HCT116 (cell line): ENCODE results near the gene SYNE2. TPM values are rescaled to one million over a fixed set of nuclear protein-coding genes. Genes with fewer than 3 reads are reported as not detected.

Experiments
- ATAC-seq: fragments of 200-7000 bp; cut with Tn5 transposase; 2 replicates; pipeline ENCODE4 v1.9.1; 2020; ENCODE audit warnings: mild to moderate bottlenecking, moderate library complexity
- BruUV-seq: library from RNA; stranded (reverse); fragments of 400-500 nt; replicated peaks from 2 replicates; lab custom pipeline; 2021; lab: Mats Ljungman, UMichigan
- CTCF ChIA-PET: fragments of 300-600 bp; sonication (Branson Sonifier 250); formaldehyde crosslinking; loops from one replicate; lab custom pipeline; 2021; ENCODE audit warnings: antibody characterized with exemption; lab: Charles Lee
- POLR2A ChIA-PET: fragments of 300-600, 350-600 bp; sonication (Branson Sonifier 250); formaldehyde crosslinking; loops from one replicate; lab custom pipeline; 2021; ENCODE audit warnings: antibody characterized with exemption; lab: Charles Lee
- RAD21 ChIA-PET, 2 experiments: fragments of 300-600 bp; sonication (Branson Sonifier 250); formaldehyde crosslinking; loops; one replicate each; lab custom pipeline; 2023; ENCODE audit warnings: low total read pairs in 2 of 2; ENCODE audit not compliant: uncharacterized antibody in 2 of 2, unreplicated experiment in 2 of 2, low non-redundant PET in 1 of 2; lab: Charles Lee
- DNase-seq: peaks from one replicate; pipeline ENCODE4 v3.0.0-alpha.2; 2010; ENCODE audit warnings: low read depth, low spot score
- H2AFZ ChIP-seq: fragments of 200-600 bp; shearing (Covaris generic), sonication (generic); 2 replicates; pipeline ENCODE4 v1.6.1; 2017; ENCODE audit warnings: low read depth, mixed run types, mixed read lengths, antibody characterized with exemption, low read length; ENCODE audit not compliant: poor library complexity, severe bottlenecking
- H3K27ac ChIP-seq: 2 replicates; pipeline ENCODE4 v1.5.1; 2012; ENCODE audit warnings: low read depth, low read length
- H3K27me3 ChIP-seq: fragments of 200-600 bp; sonication (generic); 2 replicates; pipeline ENCODE4 v1.6.1; 2016; ENCODE audit warnings: mixed run types, low read length, mixed read lengths; ENCODE audit not compliant: insufficient read depth
- H3K36me3 ChIP-seq, 2 experiments: fragments of 200-500 bp in 1 of 2; fragments of 200-600 bp in 1 of 2; sonication (Bioruptor generic) in 1 of 2; sonication (generic) in 1 of 2; 2 replicates each; pipeline versions ENCODE4 v1.5.1 to v1.6.1; 2014 to 2016; ENCODE audit warnings: low read length in 2 of 2, inconsistent platforms in 1 of 2, mixed read lengths in 1 of 2, mixed run types in 1 of 2; ENCODE audit not compliant: insufficient read depth in 2 of 2, control insufficient read depth in 1 of 2
- H3K4me1 ChIP-seq, 2 experiments: fragments of 200-600 bp in 1 of 2; sonication (generic) in 1 of 2; 2 replicates each; pipeline versions ENCODE4 v1.5.1 to v1.6.1; 2012 to 2017; ENCODE audit warnings: low read length in 2 of 2, inconsistent platforms in 1 of 2, mild to moderate bottlenecking in 1 of 2, mixed read lengths in 1 of 2, mixed run types in 1 of 2, moderate library complexity in 1 of 2; ENCODE audit not compliant: insufficient read depth in 2 of 2, control insufficient read depth in 1 of 2
- H3K4me2 ChIP-seq: fragments of 200-600 bp; sonication (generic); 2 replicates; pipeline ENCODE4 v1.6.1; 2017; ENCODE audit warnings: mixed run types, low read length, mixed read lengths
- H3K4me3 ChIP-seq, 2 experiments: fragments of 200-600 bp in 1 of 2; sonication (generic) in 1 of 2; replicated peaks in 1 of 2; 2 replicates each; pipeline ENCODE4 v1.5.1; 2011 to 2016; ENCODE audit warnings: low read length in 2 of 2, control low read depth in 1 of 2, low read depth in 1 of 2, mild to moderate bottlenecking in 1 of 2, mixed read lengths in 1 of 2, mixed run types in 1 of 2
- H3K79me2 ChIP-seq: fragments of 200-600 bp; sonication (generic); 2 replicates; pipeline ENCODE4 v1.6.1; 2017; ENCODE audit warnings: mild to moderate bottlenecking, mixed run types, low read length, moderate library complexity, mixed read lengths; ENCODE audit not compliant: insufficient read depth
- H3K9ac ChIP-seq: fragments of 200-600 bp; sonication (generic); 2 replicates; pipeline ENCODE4 v1.6.1; 2016; ENCODE audit warnings: low read length, mixed read lengths
- H3K9me2 ChIP-seq: fragments of 200-600 bp; sonication (generic), shearing (Covaris generic); 2 replicates; pipeline ENCODE4 v1.6.1; 2017; ENCODE audit warnings: mixed run types, mild to moderate bottlenecking, moderate library complexity; ENCODE audit not compliant: insufficient read depth
- H3K9me3 ChIP-seq, 2 experiments: fragments of 200-500 bp in 1 of 2; fragments of 200-600 bp in 1 of 2; sonication (Bioruptor generic) in 1 of 2; sonication (generic) in 1 of 2; 2 replicates each; pipeline ENCODE4 v1.6.1; 2014 to 2017; ENCODE audit warnings: low read length in 2 of 2, mixed read lengths in 2 of 2, inconsistent platforms in 1 of 2, low read depth in 1 of 2, mild to moderate bottlenecking in 1 of 2, mixed run types in 1 of 2, moderate library complexity in 1 of 2; ENCODE audit not compliant: control insufficient read depth in 1 of 2, insufficient read depth in 1 of 2
- H4K20me1 ChIP-seq: fragments of 200-600 bp; sonication (generic), shearing (Covaris generic); 2 replicates; pipeline ENCODE4 v1.6.1; 2017; ENCODE audit warnings: mixed run types, mild to moderate bottlenecking, moderate library complexity; ENCODE audit not compliant: insufficient read depth
- ATF3 ChIP-seq: IDR thresholded peaks from 2 replicates; pipeline ENCODE4 v1.6.1; 2012
- CTCF ChIP-seq, 3 experiments: fragments of 200-600 bp in 1 of 3; sonication (generic) in 1 of 3; IDR thresholded peaks in 2 of 3; conservative IDR thresholded peaks in 1 of 3; 2 replicates each; pipeline ENCODE4 v1.5.1; 2012 to 2017; ENCODE audit warnings: low read depth in 2 of 3, low read length in 2 of 3, antibody characterized with exemption in 1 of 3, borderline replicate concordance in 1 of 3, control low read depth in 1 of 3, mild to moderate bottlenecking in 1 of 3, mixed read lengths in 1 of 3, mixed run types in 1 of 3, moderate library complexity in 1 of 3; ENCODE audit not compliant: insufficient read depth in 1 of 3
- EGR1 ChIP-seq: IDR thresholded peaks from 2 replicates; pipeline ENCODE4 v1.6.1; 2012; ENCODE audit warnings: low read depth
- FOSL1 ChIP-seq: IDR thresholded peaks from 2 replicates; pipeline ENCODE4 v1.6.1; 2012; ENCODE audit warnings: low read depth
- JUND ChIP-seq: IDR thresholded peaks from 2 replicates; pipeline ENCODE4 v1.6.1; 2012
- POLR2A ChIP-seq: IDR thresholded peaks from 2 replicates; pipeline ENCODE4 v1.7.0; 2011; ENCODE audit warnings: borderline replicate concordance; ENCODE audit not compliant: insufficient read depth, insufficient read length; ENCODE audit errors: extremely low read depth
- POLR2AphosphoS5 ChIP-seq: IDR thresholded peaks from 2 replicates; pipeline ENCODE4 v1.6.1; 2011; ENCODE audit warnings: mild to moderate bottlenecking, low read depth, low read length, moderate library complexity
- RAD21 ChIP-seq: IDR thresholded peaks from 2 replicates; pipeline ENCODE4 v1.6.1; 2012; ENCODE audit warnings: low read depth, mild to moderate bottlenecking
- REST ChIP-seq: IDR thresholded peaks from 2 replicates; pipeline ENCODE4 v1.6.1; 2012; ENCODE audit warnings: low read depth
- ZNF274 ChIP-seq: fragments of 200-500 bp; sonication (Bioruptor generic); IDR thresholded peaks from 2 replicates; pipeline ENCODE4 v1.6.1; 2014; ENCODE audit warnings: mild to moderate bottlenecking, low read depth, low read length, inconsistent platforms
- intact Hi-C: fragments of 100-400 bp; cut with micrococcal nuclease; formaldehyde crosslinking; loops from 2 replicates; pipeline ENCODE4 v1.10.0; 2022
- total RNA-seq: library from RNA; stranded (reverse); gene quantifications from one replicate; pipeline ENCODE4 v1.2.1, GENCODE V29; 2021; ENCODE audit not compliant: unreplicated experiment

The SYNE2 gene
- total RNA-seq, 1 experiment from 2014 or later, result 28.8 TPM

- Histone ChIP-seq H3K9ac (no peak overlapping the region), H3K36me3 (no peaks in the 10 kb centered on the region), H3K4me2 (no peak overlapping the region), H3K9me2 (no peaks in the 10 kb centered on the region), H3K27me3 (no peaks in the 10 kb centered on the region), H3K79me2 (no peaks in the 10 kb centered on the region), H3K4me1 (peaks cover 7 to 9% of the 10 kb centered on the region in 2 experiments; a peak in 3 of 4 replicates), H3K4me3 (no peak overlapping the region), H3K27ac (no peak overlapping the region), H3K9me3 (no peaks in the 10 kb centered on the region), H2AFZ (no peak overlapping the region), H4K20me1 (no peaks in the 10 kb centered on the region)
- ATAC-seq (no peak), DNase-seq (no peak)
- ChIA-PET CTCF (no interaction called here), RAD21 (no interaction called here), POLR2A (no interaction called here)
- no TSS peak for BruUV-seq
- TF ChIP-seq POLR2A (no peak), FOSL1 (no peak), EGR1 (no peak), CTCF (IDR thresholded peaks at IDR 0.05 in 2 of 3, conservative IDR thresholded peaks at IDR 0.05 in 1 of 3; ENCODE audit: borderline replicate concordance in 1 of 3, insufficient read depth in 1 of 3, low read depth in 2 of 3, low read length in 2 of 3) (no peak), JUND (no peak), ATF3 (no peak), RAD21 (no peak), POLR2AphosphoS5 (no peak), REST (no peak), ZNF274 (no peak)
- intact Hi-C loops, result no loop called here
Observed at GRCh38 chr14:63923422-63923752, 70.6 kb downstream of the SYNE2 start.
